GM18858 (cell line): ENCODE data around the gene SELENOV.
"Not testable (repeated sequence)": the region's sequence is repeated elsewhere in the genome, so short reads cannot be mapped to it uniquely, and the experiment has no call there.

ENCODE experiments used
- ATAC-seq: cut with Tn5 transposase; IDR thresholded peaks from one replicate; pipeline ENCODE4 v1.9.1; 2021; ENCODE audit not compliant: unreplicated experiment

SELENOV gene

GRCh38 chr19:39514840-39515550, at the start of gene SELENOV:
SELENOV (plus strand) TSS chr19:39515139; CDS start chr19:39515213, 74 bp downstream.
- no peak for ATAC-seq

- ATAC-seq: no peak
Observed at GRCh38 chr19:39465956-39466747, 48.8 kb upstream of the SELENOV start.

GRCh38 chr19:39467941-39468340, 47.0 kb upstream of the SELENOV start:
- no peak for ATAC-seq

- no peak for ATAC-seq
Observed at GRCh38 chr19:39469036-39469435, 45.9 kb upstream of the SELENOV start.

GRCh38 chr19:39469567-39469966, 45.4 kb upstream of the SELENOV start:
- no peak for ATAC-seq

- ATAC-seq: no peak
Observed at GRCh38 chr19:39470724-39471339, 44.1 kb upstream of the SELENOV start.

- ATAC-seq: no peak
Observed at GRCh38 chr19:39471756-39472536, 43.0 kb upstream of the SELENOV start.

GRCh38 chr19:39472746-39473442, 42.0 kb upstream of the SELENOV start:
- no peak for ATAC-seq

GRCh38 chr19:39473443-39473960, 41.4 kb upstream of the SELENOV start:
- no peak for ATAC-seq

GRCh38 chr19:39474139-39474620, 40.8 kb upstream of the SELENOV start:
- ATAC-seq: no peak

- ATAC-seq: no peak
Observed at GRCh38 chr19:39475748-39476147, 39.2 kb upstream of the SELENOV start.

GRCh38 chr19:39479319-39479801, 35.6 kb upstream of the SELENOV start:
- not testable (repeated sequence) for ATAC-seq

- no peak for ATAC-seq
Observed at GRCh38 chr19:39479916-39480315, 35.0 kb upstream of the SELENOV start.

GRCh38 chr19:39480337-39481228, 34.4 kb upstream of the SELENOV start, which contains the start of gene TIMM50:
TIMM50 (plus strand) TSS chr19:39480838; CDS start chr19:39480854, 16 bp downstream.
- peak; percentile 74 for ATAC-seq

GRCh38 chr19:39481229-39481545, 33.8 kb upstream of the SELENOV start:
- ATAC-seq: no peak

- no peak for ATAC-seq
Observed at GRCh38 chr19:39481676-39482075, 33.3 kb upstream of the SELENOV start.

- no peak for ATAC-seq
Observed at GRCh38 chr19:39483141-39483540, 31.8 kb upstream of the SELENOV start.

- no peak for ATAC-seq
Observed at GRCh38 chr19:39489756-39490155, 25.2 kb upstream of the SELENOV start.

- ATAC-seq: no peak
Observed at GRCh38 chr19:39492225-39492624, 22.7 kb upstream of the SELENOV start.
